ENCODE measurements around the gene RSL24D1. TPM values are rescaled to one million over a fixed set of nuclear protein-coding genes. Genes with fewer than 3 reads are reported as not detected.

The RSL24D1 gene
- total and polyA plus RNA-seq, 2 of the 13 experiments (the other 11 are each of a cell fraction or from before 2014, with no cell fraction given): 58.8 to 100.0 TPM

GRCh38 chr15:55230051-55230670, 33.4 kb upstream of the RSL24D1 start:
- no peaks in the 10 kb centered on the region for H3K79me2 ChIP-seq (ENCODE audit: insufficient read depth, low read length)
- H3K4me2 ChIP-seq (ENCODE audit: low read depth, low read length): no peak overlapping the region
- TF ChIP-seq MAFF (IDR thresholded peaks at IDR 0.05; ENCODE audit: low read depth, low read length) (no peak), NFE2L2 (IDR thresholded peaks at IDR 0.05; ENCODE audit: low read length) (no peak), ZNF280D (CRISPR knock-in tag; IDR thresholded peaks at IDR 0.05) (no peak), ZNF713 (CRISPR knock-in tag; IDR thresholded peaks at IDR 0.05) (no peak), HNF1B (CRISPR knock-in tag; IDR thresholded peaks at IDR 0.05) (no peak), CEBPG (CRISPR knock-in tag; IDR thresholded peaks at IDR 0.05) (no peak), XRCC5 (optimal IDR thresholded peaks at IDR 0.05; ENCODE audit: low read length) (no peak), ZNF547 (CRISPR knock-in tag; IDR thresholded peaks at IDR 0.05) (no peak), SNRNP70 (IDR thresholded peaks at IDR 0.05; ENCODE audit: low read depth, low read length) (no peak), ZFX (CRISPR knock-in tag; IDR thresholded peaks at IDR 0.05; ENCODE audit: low read depth) (no peak)
- ChIA-PET CTCF (ENCODE audit: low intra/inter-chr PET ratio, low total read pairs) (no interaction called here), POLR2A (no interaction called here)
- 94% methylated on average over 3 of the region's 3 CpGs for WGBS (ENCODE audit: low lambda C conversion rate)
- H3K27me3 ChIP-seq (ENCODE audit: control insufficient read depth in 1 of 2, insufficient read depth in 2 of 2, low read length in 2 of 2): no peaks in the 10 kb centered on the region
- H3K9me3 ChIP-seq (ENCODE audit: low read length): no peaks in the 10 kb centered on the region
- BruUV-seq (replicated peaks): no TSS peak
- DNase-seq (ENCODE audit: low spot score) (no peak), ATAC-seq (no peak), FAIRE-seq (no peak)
- intact Hi-C loops (cut with micrococcal nuclease; ENCODE audit: unreplicated experiment) (no loop called here), in situ Hi-C loops (cut with HindIII; ENCODE audit: extremely low pct_ligation_motif_present, low pct_unique_long_range_greater_than_20kb) (no loop called here)
- H3K4me3 ChIP-seq (replicated peaks in 1 of 3; ENCODE audit: insufficient read depth in 1 of 3, low read depth in 2 of 3, low read length in 3 of 3): no peak overlapping the region
- no peak overlapping the region for H3K9ac ChIP-seq (ENCODE audit: insufficient read depth, low read depth, low read length)
- H3K27ac ChIP-seq (ENCODE audit: extremely low read length, insufficient read depth, low read length): no peak overlapping the region
- no peaks in the 10 kb centered on the region for H3K36me3 ChIP-seq (replicated peaks in 1 of 2; ENCODE audit: control insufficient read depth in 1 of 2, insufficient read depth in 2 of 2, low read length in 2 of 2)
- H4K20me1 ChIP-seq (ENCODE audit: insufficient read depth, low read length): no peaks in the 10 kb centered on the region
- peaks cover 26% of the 10 kb centered on the region for H3K4me1 ChIP-seq (ENCODE audit: insufficient read depth, low read length)
- H2AFZ ChIP-seq (ENCODE audit: low read length): no peak overlapping the region

All from HepG2 (cell line).